Upper lobe of right lung (tissue), 1 donor: ENCODE data around the gene SPI1. TPM values are rescaled to one million over a fixed set of nuclear protein-coding genes. Genes with fewer than 3 reads are reported as not detected.

Experiments
- ATAC-seq: fragments of 200-7000 bp; cut with Tn5 transposase; one replicate; pipeline ENCODE4 v1.9.1; 2020; ENCODE audit warnings: mild to moderate bottlenecking, moderate library complexity
- DNase-seq: peaks from one replicate; pipeline ENCODE4 v3.0.0-alpha.2; 2020
- H3K27ac ChIP-seq: fragments of 200-600 bp; one replicate; pipeline ENCODE4 v1.8.0; 2022
- H3K27me3 ChIP-seq: fragments of 200-600 bp; one replicate; pipeline ENCODE4 v1.8.0; 2022; ENCODE audit warnings: mild to moderate bottlenecking
- H3K36me3 ChIP-seq: fragments of 200-600 bp; one replicate; pipeline ENCODE4 v1.8.0; 2022
- H3K4me1 ChIP-seq: fragments of 200-600 bp; one replicate; pipeline ENCODE4 v1.8.0; 2022
- H3K4me3 ChIP-seq: fragments of 200-600 bp; one replicate; pipeline ENCODE4 v1.8.0; 2022; ENCODE audit warnings: mild to moderate bottlenecking
- H3K9me3 ChIP-seq: fragments of 200-600 bp; one replicate; pipeline ENCODE4 v1.8.0; 2022
- CTCF ChIP-seq: fragments of 200-600 bp; IDR thresholded peaks from one replicate; pipeline ENCODE4 v1.8.0; 2022; ENCODE audit warnings: antibody characterized with exemption
- intact Hi-C: fragments of 100-400 bp; cut with DNase I; formaldehyde crosslinking; loops from one replicate; pipeline ENCODE4 v1.11.0; 2022
- total RNA-seq: library from RNA; stranded (reverse); fragmentation: NEBNext Ultra II Directional; extraction: Animal tissue kit (Norgen Biotek cat#: 25700); gene quantifications from one replicate; pipeline ENCODE4 v1.2.1, GENCODE V29; 2021
- donor health status: DM: no; HTN: yes; CAD: no; lungs with severe emphysema.

Gene SPI1
- total RNA-seq, 1 donor from 2014 or later, result 168 TPM

DNA sequence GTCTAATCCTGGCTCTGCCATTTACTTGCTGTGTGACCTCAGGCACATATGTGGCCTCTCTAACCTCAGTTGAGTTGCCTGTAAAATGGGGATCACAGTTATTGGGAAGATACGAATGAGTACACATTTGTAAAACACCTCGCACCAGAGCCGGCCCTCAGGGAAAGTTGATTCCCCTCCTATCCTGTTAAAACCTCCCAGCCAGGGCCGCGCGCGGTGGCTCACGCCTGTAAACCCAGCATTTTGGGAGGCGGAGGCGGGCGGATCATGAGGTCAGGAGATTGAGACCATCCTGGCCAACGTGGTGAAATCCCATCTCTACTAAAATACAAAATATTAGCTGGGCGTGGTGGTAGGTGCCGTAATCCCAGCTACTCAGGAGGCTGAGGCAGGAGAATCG lies 18.0 kb downstream of the SPI1 start:
- intact Hi-C loops, result no loop called here
- ATAC-seq (no peak), DNase-seq (no peak)
- Histone ChIP-seq H3K4me1 (peaks cover 5% of the 10 kb centered on the region), H3K9me3 (no peaks in the 10 kb centered on the region), H3K27me3 (no peaks in the 10 kb centered on the region), H3K4me3 (no peak overlapping the region), H3K36me3 (no peaks in the 10 kb centered on the region), H3K27ac (no peak overlapping the region)
- TF ChIP-seq CTCF, result no peak

- Histone ChIP-seq H3K36me3 (no peaks in the 10 kb centered on the region), H3K4me1 (peaks cover 5% of the 10 kb centered on the region), H3K9me3 (no peaks in the 10 kb centered on the region), H3K4me3 (no peak overlapping the region), H3K27me3 (no peaks in the 10 kb centered on the region), H3K27ac (no peak overlapping the region)
- intact Hi-C loops, result loop anchor here (10.0 kb wide), 2 partner anchors 85 to 175 kb away; partner anchors contain the start of genes MADD and PACSIN3
- ATAC-seq (peak; percentile 12), DNase-seq (no peak)
- no peak for TF ChIP-seq CTCF
These were observed 18.8 kb downstream of the SPI1 start for GRCh38 chr11:47359586-47359985.

DNA sequence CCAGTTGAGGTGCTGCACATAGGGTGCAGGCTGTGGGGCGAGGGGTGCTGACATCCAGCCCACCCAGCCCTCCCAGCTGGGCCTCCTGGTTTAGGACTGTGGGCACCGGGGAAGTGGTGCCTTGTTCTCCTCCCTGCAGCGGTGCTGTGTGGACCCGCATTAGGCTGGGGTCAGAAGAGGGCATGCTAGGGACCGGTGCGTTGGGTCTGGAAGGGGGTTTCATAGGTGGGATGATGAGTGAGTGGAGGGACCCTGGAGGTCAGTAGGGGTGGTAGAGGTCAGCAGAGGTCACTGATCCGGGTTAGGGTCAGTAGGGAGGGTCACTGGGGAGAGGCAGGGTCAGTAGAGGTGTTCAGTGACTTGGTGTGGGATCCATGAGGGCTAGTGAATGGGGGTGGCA lies 19.2 kb downstream of the SPI1 start:
- H3K27me3 ChIP-seq, result no peaks in the 10 kb centered on the region
- no peaks in the 10 kb centered on the region for H3K9me3 ChIP-seq
- H3K4me3 ChIP-seq, result no peak overlapping the region
- no peak for TF ChIP-seq CTCF
- H3K36me3 ChIP-seq, result no peaks in the 10 kb centered on the region
- intact Hi-C loops, result loop anchor here (10.0 kb wide), 2 partner anchors 84 to 174 kb away; partner anchors contain the start of genes MADD and PACSIN3
- ATAC-seq (no peak), DNase-seq (no peak)
- peaks cover 5% of the 10 kb centered on the region for H3K4me1 ChIP-seq
- no peak overlapping the region for H3K27ac ChIP-seq

DNA sequence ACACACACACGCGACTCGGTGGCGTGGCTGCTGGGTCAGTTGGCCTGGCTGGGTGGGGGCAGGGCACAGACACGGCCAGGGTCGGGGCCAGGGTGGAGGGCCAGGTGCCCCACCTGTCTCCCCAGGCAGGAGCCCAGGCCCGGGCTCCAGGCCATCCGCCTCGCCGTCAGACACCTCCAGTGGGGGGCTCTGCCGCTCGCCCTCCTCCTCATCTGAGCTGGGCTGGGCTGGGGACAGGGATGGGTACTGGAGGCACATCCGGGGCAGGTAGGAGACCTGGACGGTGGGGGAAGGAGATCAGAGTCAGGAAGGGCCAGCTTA lies 19.7 kb downstream of the SPI1 start:
- Histone ChIP-seq H3K4me1 (peaks cover 5% of the 10 kb centered on the region), H3K4me3 (no peak overlapping the region), H3K27me3 (no peaks in the 10 kb centered on the region), H3K36me3 (no peaks in the 10 kb centered on the region), H3K9me3 (no peaks in the 10 kb centered on the region), H3K27ac (no peak overlapping the region)
- no peak for DNase-seq
- intact Hi-C loops, result loop anchor here (10.0 kb wide), 2 partner anchors 84 to 174 kb away; partner anchors contain the start of genes MADD and PACSIN3
- no peak for ATAC-seq
- no peak for TF ChIP-seq CTCF

GRCh38 chr11:47357985-47358730 lies 20.2 kb downstream of the SPI1 start:
- Histone ChIP-seq H3K4me1 (peaks cover 5% of the 10 kb centered on the region), H3K27me3 (no peaks in the 10 kb centered on the region), H3K4me3 (no peak overlapping the region), H3K27ac (no peak overlapping the region), H3K36me3 (no peaks in the 10 kb centered on the region), H3K9me3 (no peaks in the 10 kb centered on the region)
- DNase-seq, result no peak
- intact Hi-C loops, result loop anchor here (10.0 kb wide), 2 partner anchors 83 to 173 kb away; partner anchors contain the start of genes MADD and PACSIN3
- ATAC-seq, result no peak
- no peak for TF ChIP-seq CTCF
